Measurements from ENCODE around the gene LRSAM1. TPM values are rescaled to one million over a fixed set of nuclear protein-coding genes. Genes with fewer than 3 reads are reported as not detected.

LRSAM1 gene
- total RNA-seq, 1 donor from 2014 or later, result 15.7 TPM

- peak; percentile 98 for DNase-seq
Measured at GRCh38 chr9:127519301-127520166, 68.2 kb downstream of the LRSAM1 start.

- DNase-seq, result peak; percentile 93
Measured at GRCh38 chr9:127520941-127521918, 69.9 kb downstream of the LRSAM1 start.

- peak; percentile 60 for DNase-seq
Measured at GRCh38 chr9:127521919-127522304, 70.6 kb downstream of the LRSAM1 start.

- DNase-seq, result no peak
Measured at GRCh38 chr9:127522727-127523126, 71.4 kb downstream of the LRSAM1 start.

- peak; percentile 59 for DNase-seq
Measured at GRCh38 chr9:127523312-127523851, 72.1 kb downstream of the LRSAM1 start.

- DNase-seq, result no peak
Measured at GRCh38 chr9:127524373-127524772, 73.1 kb downstream of the LRSAM1 start.

- DNase-seq, result peak; percentile 68
Measured at GRCh38 chr9:127525401-127526188, 74.3 kb downstream of the LRSAM1 start.

- no peak for DNase-seq
Measured at GRCh38 chr9:127526655-127527559, 75.6 kb downstream of the LRSAM1 start.

- no peak for DNase-seq
Measured at GRCh38 chr9:127527560-127528268, 76.4 kb downstream of the LRSAM1 start.

GRCh38 chr9:127528422-127529251, 77.3 kb downstream of the LRSAM1 start:
- peak; percentile 82 for DNase-seq

GRCh38 chr9:127529671-127530070, 78.4 kb downstream of the LRSAM1 start:
- DNase-seq, result peak; percentile 78

- DNase-seq, result no peak
Measured at GRCh38 chr9:127530206-127530941, 79.1 kb downstream of the LRSAM1 start.

- no peak for DNase-seq
Measured at GRCh38 chr9:127531676-127532075, 80.4 kb downstream of the LRSAM1 start.

GRCh38 chr9:127534250-127534906, 83.1 kb downstream of the LRSAM1 start:
- no peak for DNase-seq

- DNase-seq, result no peak
Measured at GRCh38 chr9:127534931-127535330, 83.6 kb downstream of the LRSAM1 start.

GRCh38 chr9:127535396-127535795, 84.1 kb downstream of the LRSAM1 start:
- DNase-seq, result no peak

GRCh38 chr9:127535834-127536233, 84.5 kb downstream of the LRSAM1 start:
- DNase-seq, result no peak

- no peak for DNase-seq
Measured at GRCh38 chr9:127536499-127536898, 85.2 kb downstream of the LRSAM1 start.

Data from dermis blood vessel endothelial cell (primary cell).